ENCODE data around the gene ULK4.

The ULK4 gene

DNA sequence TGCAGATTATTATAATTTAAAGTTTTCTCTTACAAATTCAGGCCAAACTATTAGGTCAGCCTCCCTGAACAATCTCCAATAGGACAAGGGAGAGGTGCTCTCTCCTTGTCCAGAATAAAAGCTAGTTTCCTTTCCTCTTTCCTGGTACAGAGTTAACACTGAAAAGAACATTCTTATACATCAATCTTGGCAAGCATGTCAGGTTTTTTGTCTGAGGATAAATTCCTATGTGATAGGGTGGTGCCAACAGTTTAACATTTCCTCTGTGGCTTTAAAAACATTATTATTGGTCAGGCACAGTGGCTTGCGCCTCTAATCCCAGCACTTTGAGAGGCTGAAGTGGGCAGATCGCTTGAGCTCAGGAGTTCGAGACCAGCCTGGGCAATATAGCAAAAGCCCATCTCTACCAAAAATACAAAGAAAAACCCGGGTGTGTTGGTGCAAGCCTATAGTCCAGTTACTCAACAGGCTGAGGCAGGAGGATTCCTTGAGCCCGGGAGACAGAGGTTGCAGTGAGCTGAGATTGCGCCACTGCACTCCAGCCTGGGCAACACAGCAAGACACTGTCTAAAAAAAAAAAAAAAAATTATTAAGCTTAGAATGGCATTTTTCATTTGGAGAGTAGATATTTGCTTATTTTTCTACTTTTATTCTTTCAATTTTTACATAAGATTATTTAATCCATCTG, 13.7 kb upstream of the ULK4 start:
- Mint-ChIP-seq H3K4me1 (no peaks in the 10 kb centered on the region), H3K4me3 (no peak overlapping the region)

DNA sequence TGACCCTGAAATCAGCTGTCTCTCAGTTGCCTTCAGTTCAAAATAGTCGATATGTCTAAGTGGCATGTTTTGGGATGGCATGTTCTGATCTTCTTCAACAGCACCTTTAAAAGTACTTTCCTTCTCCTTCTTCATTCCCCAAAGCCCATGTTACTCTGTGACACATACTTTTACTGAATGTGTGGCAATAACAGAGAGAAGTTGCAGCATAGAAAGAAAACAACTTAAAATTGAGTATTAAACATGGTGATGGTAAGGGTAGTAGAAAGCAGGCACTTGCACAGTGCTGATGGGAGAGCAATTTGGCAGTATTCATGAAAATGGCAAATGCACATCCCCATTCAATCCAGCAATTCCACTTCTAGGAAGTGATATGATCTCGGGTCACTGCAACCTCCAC, 12.3 kb upstream of the ULK4 start:
- no peak overlapping the region for H3K4me3 Mint-ChIP-seq
- H3K9me3 Mint-ChIP-seq: no peaks in the 10 kb centered on the region
- H3K27ac Mint-ChIP-seq: no peak overlapping the region
- H3K4me1 Mint-ChIP-seq: no peaks in the 10 kb centered on the region
- H3K27me3 Mint-ChIP-seq: no peaks in the 10 kb centered on the region
- no peaks in the 10 kb centered on the region for H3K36me3 Mint-ChIP-seq

More for the DNA sequence above, 13.7 kb upstream of the ULK4 start:
- Mint-ChIP-seq H3K27me3 (no peaks in the 10 kb centered on the region), H3K36me3 (no peaks in the 10 kb centered on the region), H3K27ac (no peak overlapping the region), H3K9me3 (no peaks in the 10 kb centered on the region)

DNA sequence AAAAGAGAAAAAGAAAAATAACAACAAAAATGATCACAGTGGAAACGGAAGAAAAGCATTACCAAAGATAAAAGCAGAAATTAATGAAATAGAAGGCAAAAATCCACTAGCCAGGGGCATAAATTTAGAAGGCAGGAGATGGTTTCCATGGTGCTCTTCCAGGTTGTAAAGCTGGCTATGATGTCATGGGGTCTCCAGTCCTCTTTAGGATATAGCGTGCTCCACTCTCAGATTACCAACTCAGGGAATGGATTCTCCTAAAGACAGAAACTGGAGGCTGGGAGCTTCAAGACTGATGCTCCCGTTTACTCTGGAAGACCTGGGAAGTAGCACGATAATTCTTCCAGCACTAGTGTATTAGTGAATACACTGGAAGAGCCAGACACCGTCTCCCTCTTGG, 10.9 kb upstream of the ULK4 start:
- Mint-ChIP-seq H3K4me1 (no peaks in the 10 kb centered on the region), H3K36me3 (no peaks in the 10 kb centered on the region), H3K27ac (no peak overlapping the region), H3K27me3 (no peaks in the 10 kb centered on the region), H3K4me3 (no peak overlapping the region), H3K9me3 (no peaks in the 10 kb centered on the region)

DNA sequence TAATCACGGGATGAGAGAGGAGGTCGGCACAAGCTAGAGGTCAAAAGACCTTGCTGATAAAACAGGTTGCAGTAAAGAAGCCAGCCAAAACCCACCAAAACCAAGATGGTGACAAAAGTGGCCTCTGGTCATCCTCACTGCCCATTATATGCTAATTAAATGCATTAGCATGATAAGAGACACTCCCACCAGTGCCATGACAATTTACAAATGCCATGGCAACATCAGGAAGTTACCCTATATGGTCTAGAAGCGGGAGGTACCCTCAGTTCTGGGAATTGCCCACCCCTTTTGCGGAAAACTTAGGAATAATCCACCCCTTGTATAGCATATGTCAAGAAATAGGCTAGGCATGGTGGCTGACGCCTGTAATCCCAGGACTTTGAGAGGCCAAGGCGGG, 4.3 kb upstream of the ULK4 start:
- H3K9me3 Mint-ChIP-seq: no peaks in the 10 kb centered on the region
- no peaks in the 10 kb centered on the region for H3K36me3 Mint-ChIP-seq
- no peak overlapping the region for H3K27ac Mint-ChIP-seq
- H3K4me3 Mint-ChIP-seq: no peak overlapping the region
- H3K27me3 Mint-ChIP-seq: no peaks in the 10 kb centered on the region
- H3K4me1 Mint-ChIP-seq: peaks cover 2% of the 10 kb centered on the region

DNA sequence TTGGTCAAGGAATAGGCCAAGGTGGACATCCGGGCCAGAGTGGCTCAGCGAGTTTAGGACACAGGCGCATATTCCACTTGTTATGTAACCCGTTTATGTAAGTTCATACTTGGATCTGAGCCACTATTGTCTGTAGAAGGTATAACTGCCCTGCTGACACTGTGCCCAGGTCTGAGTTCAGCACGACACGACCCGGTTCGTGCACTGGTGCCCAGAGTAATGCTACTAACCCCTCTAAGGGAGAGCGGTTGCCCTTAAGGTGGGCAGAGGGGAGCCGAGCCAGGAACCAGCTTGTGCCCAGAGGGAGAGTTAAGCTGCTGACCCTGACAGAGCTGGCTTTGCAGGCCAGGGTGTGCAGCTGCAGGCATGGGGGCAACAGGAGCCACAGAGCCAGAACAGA, 1.9 kb upstream of the ULK4 start:
- Mint-ChIP-seq H3K36me3 (no peaks in the 10 kb centered on the region), H3K27me3 (no peaks in the 10 kb centered on the region), H3K4me3 (no peak overlapping the region), H3K9me3 (no peaks in the 10 kb centered on the region), H3K27ac (no peak overlapping the region), H3K4me1 (peaks cover 14% of the 10 kb centered on the region)

DNA sequence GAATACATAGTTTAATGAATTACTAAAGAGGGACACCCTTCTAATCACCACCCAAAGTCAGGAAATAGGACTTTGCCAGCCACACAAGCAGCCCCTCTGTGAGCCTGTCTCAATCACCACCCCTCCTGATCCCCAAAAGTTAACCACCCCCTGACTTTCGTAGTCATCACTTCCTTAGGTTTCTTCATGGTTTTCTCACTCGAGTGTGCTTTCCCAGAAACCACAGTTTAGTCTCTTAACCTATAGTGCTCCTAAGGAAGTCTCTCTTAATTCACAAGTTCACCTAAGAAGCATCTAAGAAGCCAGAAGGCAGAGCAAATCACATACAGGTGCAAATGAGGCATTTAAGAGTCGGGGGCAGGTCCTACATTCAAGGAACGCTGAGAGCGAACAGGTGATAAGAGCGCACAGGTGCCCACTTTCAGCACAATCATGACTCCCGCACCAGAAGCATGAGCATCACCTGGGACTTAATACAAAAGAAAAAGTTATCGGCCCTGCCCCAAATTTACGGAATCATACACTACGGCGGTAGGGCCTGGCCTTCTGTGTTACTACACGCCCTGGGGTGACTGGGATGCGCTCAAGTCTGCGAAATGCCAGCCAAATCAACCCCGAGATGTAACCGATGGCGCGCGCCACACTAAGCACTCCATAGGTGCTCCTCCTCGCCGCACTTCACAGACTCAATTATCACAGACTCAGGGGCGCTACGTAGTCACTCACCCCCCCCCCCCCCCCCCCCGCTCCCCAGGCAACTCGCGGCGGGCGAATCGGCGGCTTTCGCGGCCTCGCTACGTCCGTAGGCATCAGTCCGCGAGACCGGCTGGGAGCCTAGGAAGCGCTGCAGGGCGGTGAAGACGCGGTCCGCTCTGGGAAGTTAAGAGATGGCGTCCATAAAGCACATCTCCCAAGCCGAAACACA, 815 bp downstream of the ULK4 start:
- H3K4me1 Mint-ChIP-seq: peaks cover 14% of the 10 kb centered on the region
- no peaks in the 10 kb centered on the region for H3K9me3 Mint-ChIP-seq
- H3K4me3 Mint-ChIP-seq: peak overlapping the region; percentile 100
- no peaks in the 10 kb centered on the region for H3K36me3 Mint-ChIP-seq
- H3K27ac Mint-ChIP-seq: peak overlapping the region; percentile 99
- H3K27me3 Mint-ChIP-seq: no peaks in the 10 kb centered on the region

DNA sequence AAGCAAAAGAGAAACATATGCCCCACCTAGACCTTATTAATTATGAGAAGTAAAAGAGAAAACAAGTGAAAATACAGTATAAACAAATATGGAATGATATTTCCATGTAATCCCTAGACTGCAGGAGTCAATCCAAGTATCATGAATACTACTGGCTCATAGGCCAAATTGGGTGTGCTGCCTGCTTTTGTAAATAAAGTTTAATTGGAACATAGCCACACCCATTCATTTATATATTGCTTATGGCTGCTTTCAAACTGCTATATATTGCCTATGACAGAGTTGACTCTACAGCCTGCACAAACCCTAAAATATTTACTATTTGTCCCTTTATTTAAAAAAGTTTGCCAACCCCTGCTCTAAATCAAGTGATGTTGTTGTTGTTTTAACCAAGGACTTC, 5.3 kb downstream of the ULK4 start:
- Mint-ChIP-seq H3K9me3 (no peaks in the 10 kb centered on the region), H3K36me3 (peaks cover 8% of the 10 kb centered on the region), H3K27ac (no peak overlapping the region), H3K4me1 (peaks cover 16% of the 10 kb centered on the region), H3K4me3 (no peak overlapping the region), H3K27me3 (no peaks in the 10 kb centered on the region)

DNA sequence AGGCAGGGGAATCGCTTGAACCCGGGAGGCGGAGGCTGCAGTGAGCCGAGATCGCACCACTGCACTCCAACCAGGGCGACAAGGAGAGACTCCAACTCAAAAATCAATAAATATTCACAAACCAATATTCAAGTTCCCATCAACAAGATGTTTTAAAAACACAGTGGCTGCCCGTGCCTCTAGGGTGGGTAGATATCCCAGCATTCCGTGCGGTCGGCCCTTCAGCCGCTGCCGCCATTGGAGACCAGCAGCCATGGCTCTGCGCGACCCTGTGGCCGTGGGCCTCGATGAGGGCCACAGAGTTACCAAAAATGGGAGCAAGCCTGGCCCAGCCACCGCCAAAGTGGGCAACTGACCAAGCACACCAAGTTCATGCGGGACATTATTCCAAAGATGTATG, 6.7 kb downstream of the ULK4 start:
- Mint-ChIP-seq H3K4me1 (peaks cover 5% of the 10 kb centered on the region), H3K36me3 (peaks cover 13% of the 10 kb centered on the region), H3K9me3 (no peaks in the 10 kb centered on the region), H3K27ac (no peak overlapping the region), H3K27me3 (no peaks in the 10 kb centered on the region), H3K4me3 (no peak overlapping the region)

DNA sequence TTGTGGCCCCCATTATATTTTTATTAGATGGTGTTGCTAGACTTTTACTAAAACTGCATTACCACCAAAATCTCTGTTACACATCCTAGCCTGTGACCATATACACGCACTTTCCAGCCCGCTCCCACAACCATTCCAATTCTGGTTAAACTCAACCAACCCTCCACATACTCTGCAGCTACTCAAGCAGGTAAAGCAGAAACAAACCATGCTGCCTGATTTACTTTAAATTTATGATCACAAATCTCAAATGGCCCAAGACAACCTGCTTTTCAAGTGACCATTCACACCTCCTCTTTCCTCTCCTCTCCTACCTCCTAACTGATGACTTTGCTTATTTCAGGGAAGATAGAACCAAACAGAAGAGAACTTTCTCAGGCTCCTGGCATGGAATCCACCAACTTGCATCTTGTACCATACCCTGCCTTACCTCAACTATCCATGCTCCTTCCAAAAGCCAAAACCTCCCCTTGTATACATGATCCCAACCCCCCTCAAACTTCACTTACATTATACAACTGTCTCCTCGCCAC, 18.5 kb downstream of the ULK4 start:
- no peaks in the 10 kb centered on the region for H3K27me3 Mint-ChIP-seq
- no peak overlapping the region for H3K27ac Mint-ChIP-seq
- H3K4me1 Mint-ChIP-seq: no peaks in the 10 kb centered on the region
- no peak overlapping the region for H3K4me3 Mint-ChIP-seq
- H3K9me3 Mint-ChIP-seq: no peaks in the 10 kb centered on the region
- H3K36me3 Mint-ChIP-seq: peaks cover 25% of the 10 kb centered on the region

DNA sequence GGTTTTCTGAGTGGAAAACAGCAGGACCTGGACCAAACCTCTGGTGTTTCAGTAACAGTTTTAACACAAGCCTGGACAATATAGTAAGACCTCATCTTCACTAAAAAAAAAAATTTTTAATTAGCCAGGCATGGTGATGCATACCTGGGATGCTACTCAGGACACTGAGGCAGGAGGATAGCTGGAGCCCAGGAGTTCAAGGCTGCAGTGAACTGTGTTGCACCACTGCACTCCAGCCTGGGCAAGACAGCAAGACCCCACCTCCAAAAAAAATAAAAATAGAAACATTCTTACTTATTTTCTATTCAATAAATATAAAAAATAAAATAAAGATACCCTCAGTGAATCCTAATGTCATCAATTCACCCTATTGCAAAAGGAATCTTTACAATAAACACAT, 21.5 kb downstream of the ULK4 start:
- H3K27me3 Mint-ChIP-seq: no peaks in the 10 kb centered on the region
- H3K36me3 Mint-ChIP-seq: peaks cover 18% of the 10 kb centered on the region
- H3K4me3 Mint-ChIP-seq: no peak overlapping the region
- no peaks in the 10 kb centered on the region for H3K4me1 Mint-ChIP-seq
- no peaks in the 10 kb centered on the region for H3K9me3 Mint-ChIP-seq
- no peak overlapping the region for H3K27ac Mint-ChIP-seq

DNA sequence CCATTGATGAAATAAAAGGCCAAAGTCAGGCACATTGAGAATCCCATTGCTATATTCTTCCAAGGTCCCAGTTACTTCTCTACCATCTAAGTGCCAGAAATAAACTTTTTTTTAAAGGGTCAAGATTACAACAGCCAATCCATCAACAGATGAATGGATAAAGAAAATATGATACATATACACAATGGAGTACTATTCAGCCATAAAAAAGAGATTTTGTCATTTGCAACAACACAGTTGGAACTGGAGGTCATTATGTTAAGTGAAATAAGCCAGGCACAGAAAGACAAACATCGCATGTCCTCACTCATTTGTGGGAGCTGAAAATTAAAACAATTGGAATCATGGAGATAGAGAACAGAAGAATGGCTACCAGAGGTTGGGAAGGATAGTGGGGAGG, 25.5 kb downstream of the ULK4 start:
- Mint-ChIP-seq H3K4me3 (no peak overlapping the region), H3K36me3 (peaks cover 16% of the 10 kb centered on the region)

DNA sequence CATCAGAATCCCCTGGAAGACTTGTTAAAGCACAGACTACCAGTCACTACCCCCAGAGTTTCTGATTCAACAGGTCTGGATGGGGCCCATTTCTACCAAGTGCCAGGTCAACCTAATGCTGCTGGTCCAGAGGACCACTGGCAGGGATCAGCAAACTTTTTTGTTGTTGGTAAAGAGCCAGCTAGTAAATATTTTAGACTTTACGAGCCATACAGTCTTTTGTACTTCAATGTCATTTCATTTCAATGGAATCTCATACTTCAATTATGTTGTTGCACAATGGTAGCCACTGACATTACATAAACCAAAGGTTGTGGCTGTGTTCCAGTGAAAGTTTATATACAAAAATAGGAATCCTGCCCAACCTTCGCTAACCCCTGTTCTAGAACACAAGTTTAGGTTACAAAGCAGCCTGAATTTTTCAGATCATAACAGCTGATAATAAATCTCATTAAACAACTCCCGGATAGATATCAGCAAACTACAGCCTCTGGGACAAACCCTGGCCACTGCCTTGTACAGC, 28.7 kb downstream of the ULK4 start:
- Mint-ChIP-seq H3K36me3 (peaks cover 29% of the 10 kb centered on the region), H3K4me1 (no peaks in the 10 kb centered on the region), H3K27me3 (no peaks in the 10 kb centered on the region), H3K27ac (no peak overlapping the region), H3K4me3 (no peak overlapping the region), H3K9me3 (no peaks in the 10 kb centered on the region)

More for the DNA sequence above, 25.5 kb downstream of the ULK4 start:
- H3K27ac Mint-ChIP-seq: no peak overlapping the region
- no peaks in the 10 kb centered on the region for H3K4me1 Mint-ChIP-seq
- H3K9me3 Mint-ChIP-seq: no peaks in the 10 kb centered on the region
- H3K27me3 Mint-ChIP-seq: no peaks in the 10 kb centered on the region

DNA sequence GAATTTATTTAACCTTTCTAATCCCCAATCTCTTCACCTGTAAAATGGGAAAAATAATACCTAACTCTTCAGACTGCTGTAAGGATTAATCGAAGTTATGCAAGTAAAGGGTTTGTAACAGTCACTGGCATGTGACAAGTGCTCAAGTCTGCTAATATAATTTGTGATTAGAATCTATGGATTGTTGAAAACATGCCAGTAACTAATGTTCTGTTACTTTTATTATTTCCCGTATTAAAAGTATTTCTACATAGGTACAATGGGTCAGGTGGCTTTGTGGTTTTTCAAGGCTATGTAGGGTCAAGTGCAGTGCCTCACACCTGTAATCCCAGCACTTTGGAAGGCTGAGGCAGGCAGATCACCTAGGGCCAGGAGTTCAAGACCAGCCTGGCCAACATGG, 29.4 kb downstream of the ULK4 start:
- Mint-ChIP-seq H3K4me3 (no peak overlapping the region), H3K27me3 (no peaks in the 10 kb centered on the region), H3K9me3 (no peaks in the 10 kb centered on the region), H3K36me3 (peaks cover 25% of the 10 kb centered on the region), H3K27ac (no peak overlapping the region), H3K4me1 (no peaks in the 10 kb centered on the region)

DNA sequence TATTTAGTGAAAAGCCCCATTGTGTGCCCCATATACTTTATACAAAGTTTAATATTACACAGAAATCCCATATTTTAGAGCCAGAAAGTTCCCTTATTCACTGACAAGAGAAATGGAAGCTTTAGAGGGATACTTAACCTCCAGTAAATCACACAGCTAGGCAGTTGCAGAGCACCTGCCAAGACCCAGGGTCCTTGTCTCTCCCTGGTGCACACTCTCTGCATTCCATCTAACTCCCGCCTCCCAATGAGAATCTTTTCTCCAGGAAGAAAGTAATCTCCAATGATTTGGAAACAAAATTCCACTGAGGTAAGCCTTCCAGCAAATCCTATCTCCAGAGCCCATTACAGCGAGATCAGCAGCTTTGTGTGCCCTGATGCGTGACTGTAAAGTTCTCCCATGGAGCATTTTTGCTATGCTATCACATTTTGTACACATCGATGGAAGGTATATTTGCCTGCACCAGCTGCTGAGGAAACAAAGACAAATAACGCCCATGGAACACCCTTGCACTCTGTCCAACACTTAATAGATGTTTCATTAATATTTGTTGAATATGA, 41.4 kb downstream of the ULK4 start:
- H3K9me3 Mint-ChIP-seq: no peaks in the 10 kb centered on the region
- peaks cover 2% of the 10 kb centered on the region for H3K36me3 Mint-ChIP-seq
- no peak overlapping the region for H3K27ac Mint-ChIP-seq
- no peak overlapping the region for H3K4me3 Mint-ChIP-seq
- H3K4me1 Mint-ChIP-seq: no peaks in the 10 kb centered on the region
- no peaks in the 10 kb centered on the region for H3K27me3 Mint-ChIP-seq

DNA sequence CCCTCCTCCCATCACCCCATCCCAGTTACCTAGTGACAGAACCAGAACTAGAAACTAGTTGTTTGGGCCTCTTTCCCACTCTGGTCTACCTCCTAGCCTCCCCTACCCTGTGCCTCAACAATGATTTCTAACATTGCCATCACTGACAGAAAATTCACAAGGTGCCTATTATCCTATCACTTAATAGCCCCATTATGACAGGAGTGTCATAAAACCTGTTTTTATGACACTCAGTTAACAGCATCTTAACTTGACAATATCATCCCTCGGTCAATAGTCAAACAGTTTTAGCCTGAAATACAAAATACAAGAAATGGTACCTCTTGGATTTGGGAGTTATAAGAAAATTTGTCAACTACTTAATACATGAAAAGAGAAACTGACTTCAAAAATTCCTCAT, 46.5 kb downstream of the ULK4 start:
- H3K4me1 Mint-ChIP-seq: no peaks in the 10 kb centered on the region
- no peaks in the 10 kb centered on the region for H3K9me3 Mint-ChIP-seq
- peaks cover 8% of the 10 kb centered on the region for H3K36me3 Mint-ChIP-seq
- H3K27me3 Mint-ChIP-seq: no peaks in the 10 kb centered on the region
- no peak overlapping the region for H3K27ac Mint-ChIP-seq
- no peak overlapping the region for H3K4me3 Mint-ChIP-seq

DNA sequence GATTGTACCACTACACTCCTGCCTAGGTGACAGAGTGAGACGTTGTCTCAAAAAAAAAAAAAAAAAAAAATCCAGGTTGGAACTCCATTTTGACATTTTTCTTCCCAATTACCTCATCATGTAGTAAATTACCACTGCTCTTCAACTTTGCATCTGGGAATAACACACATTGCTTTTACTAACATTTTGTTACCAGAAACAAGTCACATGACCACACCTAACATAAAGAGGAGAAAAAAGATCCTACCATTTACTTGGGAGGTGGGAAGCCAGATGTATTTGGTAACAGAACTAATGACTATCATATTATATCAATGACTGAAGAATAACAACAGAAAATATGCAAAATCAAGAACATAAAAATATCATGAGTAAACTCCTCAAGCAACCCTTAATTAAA, 49.6 kb downstream of the ULK4 start:
- no peaks in the 10 kb centered on the region for H3K9me3 Mint-ChIP-seq
- H3K27ac Mint-ChIP-seq: no peak overlapping the region
- peaks cover 8% of the 10 kb centered on the region for H3K36me3 Mint-ChIP-seq
- H3K4me1 Mint-ChIP-seq: no peaks in the 10 kb centered on the region
- H3K4me3 Mint-ChIP-seq: no peak overlapping the region
- no peaks in the 10 kb centered on the region for H3K27me3 Mint-ChIP-seq
